ENCODE results near the gene C5orf58.

DNA sequence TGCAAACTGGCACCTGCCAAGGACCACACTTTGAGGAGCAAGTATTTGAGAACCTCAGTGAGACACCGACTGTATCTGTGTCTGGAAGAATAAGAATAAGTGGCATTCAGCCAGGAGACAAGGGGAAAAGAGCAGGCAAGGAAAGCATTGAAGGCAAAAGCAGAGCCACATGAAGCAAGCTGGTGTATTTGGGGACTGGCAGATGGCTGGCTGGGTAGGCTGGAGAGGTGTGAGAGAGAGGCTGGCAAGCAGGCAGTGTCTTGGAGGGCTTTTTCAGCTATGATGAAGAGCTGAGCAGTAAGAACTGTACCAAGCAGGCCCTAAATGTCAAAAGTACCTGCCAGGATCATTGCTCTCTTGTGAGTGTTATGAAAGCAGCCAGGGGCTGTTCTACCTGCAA, 14.1 kb upstream of the C5orf58 start:
- TF ChIP-seq, protein P1, sequence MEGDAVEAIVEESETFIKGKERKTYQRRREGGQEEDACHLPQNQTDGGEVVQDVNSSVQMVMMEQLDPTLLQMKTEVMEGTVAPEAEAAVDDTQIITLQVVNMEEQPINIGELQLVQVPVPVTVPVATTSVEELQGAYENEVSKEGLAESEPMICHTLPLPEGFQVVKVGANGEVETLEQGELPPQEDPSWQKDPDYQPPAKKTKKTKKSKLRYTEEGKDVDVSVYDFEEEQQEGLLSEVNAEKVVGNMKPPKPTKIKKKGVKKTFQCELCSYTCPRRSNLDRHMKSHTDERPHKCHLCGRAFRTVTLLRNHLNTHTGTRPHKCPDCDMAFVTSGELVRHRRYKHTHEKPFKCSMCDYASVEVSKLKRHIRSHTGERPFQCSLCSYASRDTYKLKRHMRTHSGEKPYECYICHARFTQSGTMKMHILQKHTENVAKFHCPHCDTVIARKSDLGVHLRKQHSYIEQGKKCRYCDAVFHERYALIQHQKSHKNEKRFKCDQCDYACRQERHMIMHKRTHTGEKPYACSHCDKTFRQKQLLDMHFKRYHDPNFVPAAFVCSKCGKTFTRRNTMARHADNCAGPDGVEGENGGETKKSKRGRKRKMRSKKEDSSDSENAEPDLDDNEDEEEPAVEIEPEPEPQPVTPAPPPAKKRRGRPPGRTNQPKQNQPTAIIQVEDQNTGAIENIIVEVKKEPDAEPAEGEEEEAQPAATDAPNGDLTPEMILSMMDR (conservative IDR thresholded peaks at IDR 0.05; ENCODE audit: low read length) = no peak
- TF ChIP-seq EZH2phosphoT487 (IDR thresholded peaks at IDR 0.05; ENCODE audit: borderline replicate concordance) = no peak

All from Loucy (cell line).